Activated naive CD8-positive, alpha-beta T cell treated with anti-CD3 and anti-CD28 coated beads for 36 hours (primary cell): ENCODE measurements around the gene VPS50. TPM values are rescaled to one million over a fixed set of nuclear protein-coding genes. Genes with fewer than 3 reads are reported as not detected.

Source experiments
- DNase-seq: peaks from one replicate; pipeline ENCODE4 v3.0.0; 2021
- H3K27ac Mint-ChIP-seq: one replicate; pipeline ENCODE4 v1.8.0; 2022; ENCODE audit warnings: mild to moderate bottlenecking, moderate library complexity, mixed read lengths
- H3K27me3 Mint-ChIP-seq: one replicate; pipeline ENCODE4 v1.8.0; 2022; ENCODE audit warnings: mild to moderate bottlenecking, mixed read lengths
- H3K36me3 Mint-ChIP-seq: one replicate; pipeline ENCODE4 v1.8.0; 2021; ENCODE audit warnings: mild to moderate bottlenecking, mixed read lengths
- H3K4me1 Mint-ChIP-seq: one replicate; pipeline ENCODE4 v1.8.0; 2021; ENCODE audit warnings: mixed read lengths
- H3K4me3 Mint-ChIP-seq: one replicate; pipeline ENCODE4 v1.8.0; 2022; ENCODE audit warnings: mild to moderate bottlenecking, moderate library complexity, mixed read lengths
- H3K9me3 Mint-ChIP-seq: one replicate; pipeline ENCODE4 v1.8.0; 2022; ENCODE audit warnings: mixed read lengths
- total RNA-seq, 2 experiments: library from RNA; stranded (reverse); gene quantifications; one replicate each; pipeline ENCODE4 v1.2.3, GENCODE V29; 2021

Gene VPS50
- total RNA-seq, 2 experiments from 2014 or later, result 18.0 to 18.3 TPM

- no peak for DNase-seq
- Mint-ChIP-seq H3K27ac (no peak overlapping the region), H3K9me3 (no peaks in the 10 kb centered on the region), H3K4me3 (no peak overlapping the region), H3K27me3 (peaks cover under 1% of the 10 kb centered on the region), H3K36me3 (no peaks in the 10 kb centered on the region), H3K4me1 (no peaks in the 10 kb centered on the region)
Measured at GRCh38 chr7:93382362-93382761, 150.2 kb downstream of the VPS50 start.

- no peaks in the 10 kb centered on the region for H3K4me1 Mint-ChIP-seq
- peaks cover 6% of the 10 kb centered on the region for H3K27me3 Mint-ChIP-seq
- DNase-seq, result no peak
- no peak overlapping the region for H3K27ac Mint-ChIP-seq
- H3K4me3 Mint-ChIP-seq, result no peak overlapping the region
- H3K9me3 Mint-ChIP-seq, result no peaks in the 10 kb centered on the region
- H3K36me3 Mint-ChIP-seq, result no peaks in the 10 kb centered on the region
Measured at GRCh38 chr7:93390660-93391059, 158.5 kb downstream of the VPS50 start.

GRCh38 chr7:93392984-93393383 lies 160.8 kb downstream of the VPS50 start:
- Mint-ChIP-seq H3K36me3 (no peaks in the 10 kb centered on the region), H3K27ac (no peak overlapping the region), H3K4me1 (no peaks in the 10 kb centered on the region), H3K4me3 (no peak overlapping the region), H3K9me3 (no peaks in the 10 kb centered on the region), H3K27me3 (peaks cover 6% of the 10 kb centered on the region)
- no peak for DNase-seq

GRCh38 chr7:93399642-93400041 lies 167.5 kb downstream of the VPS50 start:
- peaks cover 6% of the 10 kb centered on the region for H3K27me3 Mint-ChIP-seq
- H3K36me3 Mint-ChIP-seq, result no peaks in the 10 kb centered on the region
- no peaks in the 10 kb centered on the region for H3K4me1 Mint-ChIP-seq
- H3K4me3 Mint-ChIP-seq, result no peak overlapping the region
- no peaks in the 10 kb centered on the region for H3K9me3 Mint-ChIP-seq
- H3K27ac Mint-ChIP-seq, result no peak overlapping the region
- no peak for DNase-seq

GRCh38 chr7:93402944-93403343 lies 170.8 kb downstream of the VPS50 start:
- no peak overlapping the region for H3K27ac Mint-ChIP-seq
- H3K9me3 Mint-ChIP-seq, result peaks cover 8% of the 10 kb centered on the region
- H3K4me3 Mint-ChIP-seq, result no peak overlapping the region
- no peaks in the 10 kb centered on the region for H3K36me3 Mint-ChIP-seq
- no peak for DNase-seq
- H3K4me1 Mint-ChIP-seq, result no peaks in the 10 kb centered on the region
- H3K27me3 Mint-ChIP-seq, result no peaks in the 10 kb centered on the region

GRCh38 chr7:93407239-93407638 lies 175.1 kb downstream of the VPS50 start:
- Mint-ChIP-seq H3K4me1 (no peaks in the 10 kb centered on the region), H3K27me3 (no peaks in the 10 kb centered on the region)
- no peak for DNase-seq

GRCh38 chr7:93409324-93409723 lies 177.2 kb downstream of the VPS50 start:
- H3K9me3 Mint-ChIP-seq, result peaks cover 8% of the 10 kb centered on the region
- H3K27ac Mint-ChIP-seq, result no peak overlapping the region
- no peak overlapping the region for H3K4me3 Mint-ChIP-seq
- no peak for DNase-seq
- peaks cover 3% of the 10 kb centered on the region for H3K4me1 Mint-ChIP-seq
- H3K36me3 Mint-ChIP-seq, result no peaks in the 10 kb centered on the region
- H3K27me3 Mint-ChIP-seq, result no peaks in the 10 kb centered on the region

More at GRCh38 chr7:93407239-93407638, 175.1 kb downstream of the VPS50 start:
- no peak overlapping the region for H3K4me3 Mint-ChIP-seq
- no peaks in the 10 kb centered on the region for H3K36me3 Mint-ChIP-seq
- peaks cover 8% of the 10 kb centered on the region for H3K9me3 Mint-ChIP-seq
- H3K27ac Mint-ChIP-seq, result no peak overlapping the region

Other genes with a start within 250 kb of the VPS50 start
- gene SAMD9, start 114.4 kb upstream of the VPS50 start, total RNA-seq, result 10 to 100 TPM; 16.8 to 17.1 TPM
- gene SAMD9L, start 84.0 kb upstream of the VPS50 start, total RNA-seq, result 10 to 100 TPM; 18.6 to 21.5 TPM
- not detected for gene HEPACAM2, start 5.9 kb upstream of the VPS50 start, total RNA-seq